ENCODE data around the gene PACS2.

Gene PACS2

GRCh38 chr14:105391541-105391940 lies 77.0 kb downstream of the PACS2 start:
- Histone ChIP-seq H3K4me3 (no peak overlapping the region), H3K27ac (no peak overlapping the region)

- no peak overlapping the region for H3K4me3 ChIP-seq
- peak overlapping the region in 1 of 21 experiments; percentile 9 for H3K27ac ChIP-seq
Measured at GRCh38 chr14:105392131-105393090, 77.9 kb downstream of the PACS2 start.

- no peak overlapping the region for H3K4me3 ChIP-seq
- peak overlapping the region in 1 of 21 experiments; percentile 9 for H3K27ac ChIP-seq
Measured at GRCh38 chr14:105393151-105393550, 78.6 kb downstream of the PACS2 start.

- H3K27ac ChIP-seq = no peak overlapping the region
Measured at GRCh38 chr14:105394714-105395537, 80.4 kb downstream of the PACS2 start.

GRCh38 chr14:105395538-105395854 lies 80.9 kb downstream of the PACS2 start:
- Histone ChIP-seq H3K27ac (no peak overlapping the region), H3K4me3 (no peak overlapping the region)

More at GRCh38 chr14:105394714-105395537, 80.4 kb downstream of the PACS2 start:
- H3K4me3 ChIP-seq = no peak overlapping the region

- H3K27ac ChIP-seq = peak overlapping the region in 20 of 21 experiments; percentile 78 to 96 (median 91)
Measured at GRCh38 chr14:105397350-105397931, 82.9 kb downstream of the PACS2 start.

GRCh38 chr14:105398044-105398725 lies 83.6 kb downstream of the PACS2 start, which contains the start of gene TEX22:
Gene TEX22, plus strand, starts transcription at chr14:105398538. Its CDS starts 803 bp downstream, at chr14:105399341.
- Histone ChIP-seq H3K4me3 (peak within 1 kb of the TSS; percentile 48 to 91 (median 78)), H3K27ac (peak within 1 kb of the TSS; percentile 56 to 96 (median 91))

More at GRCh38 chr14:105397350-105397931, 82.9 kb downstream of the PACS2 start:
- H3K4me3 ChIP-seq = peak overlapping the region in 6 of 7 experiments; percentile 48 to 91 (median 80)

- Histone ChIP-seq H3K27ac (peak overlapping the region; percentile 56 to 96 (median 91)), H3K4me3 (peak overlapping the region; percentile 48 to 91 (median 78))
Measured at GRCh38 chr14:105398726-105399465, 84.3 kb downstream of the PACS2 start.

- Histone ChIP-seq H3K4me3 (peak overlapping the region in 4 of 7 experiments; percentile 64 to 88 (median 80)), H3K27ac (peak overlapping the region in 5 of 21 experiments; percentile 79 to 96 (median 94))
Measured at GRCh38 chr14:105399466-105399775, 84.9 kb downstream of the PACS2 start.

GRCh38 chr14:105400016-105400415 lies 85.5 kb downstream of the PACS2 start:
- no peak overlapping the region for H3K4me3 ChIP-seq

GRCh38 chr14:105401699-105402098 lies 87.2 kb downstream of the PACS2 start:
- Histone ChIP-seq H3K4me3 (no peak overlapping the region), H3K27ac (no peak overlapping the region)

More at GRCh38 chr14:105400016-105400415, 85.5 kb downstream of the PACS2 start:
- no peak overlapping the region for H3K27ac ChIP-seq

GRCh38 chr14:105408592-105408991 lies 94.0 kb downstream of the PACS2 start:
- no peak overlapping the region for H3K4me3 ChIP-seq
- no peak overlapping the region for H3K27ac ChIP-seq

GRCh38 chr14:105409364-105409763 lies 94.8 kb downstream of the PACS2 start:
- Histone ChIP-seq H3K27ac (no peak overlapping the region), H3K4me3 (no peak overlapping the region)

- Histone ChIP-seq H3K27ac (peak overlapping the region in 1 of 21 experiments; percentile 23), H3K4me3 (peak overlapping the region in 2 of 7 experiments; percentile 14 to 18)
Measured at GRCh38 chr14:105410642-105411016, 96.1 kb downstream of the PACS2 start.

- Histone ChIP-seq H3K27ac (peak overlapping the region in 1 of 21 experiments; percentile 23), H3K4me3 (peak overlapping the region in 4 of 7 experiments; percentile 14 to 37 (median 23))
Measured at GRCh38 chr14:105411017-105411941, 96.7 kb downstream of the PACS2 start.

GRCh38 chr14:105411985-105412770 lies 97.6 kb downstream of the PACS2 start:
- Histone ChIP-seq H3K4me3 (peak overlapping the region in 1 of 7 experiments; percentile 18), H3K27ac (no peak overlapping the region)
